Measurements from ENCODE around the gene UPK1A. TPM values are rescaled to one million over a fixed set of nuclear protein-coding genes. Genes with fewer than 3 reads are reported as not detected.

Gene UPK1A
- total RNA-seq, 1 experiment from 2014 or later = 0.69 TPM

DNA sequence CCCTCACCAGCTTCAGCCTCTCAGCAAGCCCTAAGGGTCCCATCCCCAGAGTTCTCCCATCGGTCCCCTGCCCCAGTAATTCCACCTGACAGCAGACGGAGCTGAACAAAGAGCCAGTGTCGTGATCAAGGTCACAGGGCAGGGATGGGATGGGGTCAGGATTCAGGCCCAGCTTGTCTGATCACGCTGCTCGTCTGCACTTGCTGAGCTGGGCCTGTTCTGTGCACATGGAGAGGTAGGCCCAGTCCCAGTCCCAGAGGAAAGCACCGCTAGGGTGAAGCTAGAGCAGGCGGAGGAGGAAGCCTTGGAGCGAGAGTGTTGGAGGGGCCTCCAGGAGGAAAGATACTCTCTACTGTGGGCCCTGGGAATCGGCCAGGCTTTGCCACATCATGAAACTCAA, 44.6 kb upstream of the UPK1A start:
- RAD21 ChIA-PET (ENCODE audit: low non-redundant PET in 1 of 2, low total read pairs in 2 of 2, uncharacterized antibody in 2 of 2, unreplicated experiment in 2 of 2) = no interaction called here
- CTCF ChIA-PET = no interaction called here
- TF ChIP-seq CEBPB (IDR thresholded peaks at IDR 0.05; ENCODE audit: low read depth) = no peak
- no peak for TF ChIP-seq SRF (IDR thresholded peaks at IDR 0.05; ENCODE audit: low read depth)
- no peak for TF ChIP-seq ZNF274 (IDR thresholded peaks at IDR 0.05; ENCODE audit: low read depth, low read length)
- no peak for TF ChIP-seq ELF1 (IDR thresholded peaks at IDR 0.05; ENCODE audit: borderline replicate concordance, low read depth)
- no peak for TF ChIP-seq ZFX (IDR thresholded peaks at IDR 0.05)
- no peak for TF ChIP-seq MAX (IDR thresholded peaks at IDR 0.05)
- TF ChIP-seq JUND (IDR thresholded peaks at IDR 0.05) = no peak
- TF ChIP-seq, protein P1, sequence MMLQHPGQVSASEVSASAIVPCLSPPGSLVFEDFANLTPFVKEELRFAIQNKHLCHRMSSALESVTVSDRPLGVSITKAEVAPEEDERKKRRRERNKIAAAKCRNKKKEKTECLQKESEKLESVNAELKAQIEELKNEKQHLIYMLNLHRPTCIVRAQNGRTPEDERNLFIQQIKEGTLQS (IDR thresholded peaks at IDR 0.05) = no peak
- no peak for TF ChIP-seq TCF7L2 (IDR thresholded peaks at IDR 0.05; ENCODE audit: borderline replicate concordance, extremely low read depth, insufficient read depth, insufficient read length)
- no peak for TF ChIP-seq POLR2A (IDR thresholded peaks at IDR 0.05; ENCODE audit: borderline replicate concordance, extremely low read depth, insufficient read depth, insufficient read length)
- no peak for TF ChIP-seq EZH2 (IDR thresholded peaks at IDR 0.05)
- no peak for TF ChIP-seq RAD21 (IDR thresholded peaks at IDR 0.05; ENCODE audit: low read depth)
- no peak for TF ChIP-seq SIN3A (IDR thresholded peaks at IDR 0.05; ENCODE audit: low read depth)
- TF ChIP-seq YY1 (IDR thresholded peaks at IDR 0.05; ENCODE audit: extremely low read depth, insufficient replicate concordance, low read depth, low read length) = no peak

More for the DNA sequence above, 44.6 kb upstream of the UPK1A start:
- DNase-seq (ENCODE audit: low read depth, low spot score) (no peak), ATAC-seq (no peak)
- Histone ChIP-seq H3K4me1 (ENCODE audit: control insufficient read depth in 1 of 2, insufficient read depth in 2 of 2, low read length in 2 of 2) (no peaks in the 10 kb centered on the region), H3K9me2 (ENCODE audit: insufficient read depth) (no peaks in the 10 kb centered on the region), H3K27me3 (ENCODE audit: insufficient read depth, low read length) (no peaks in the 10 kb centered on the region), H3K4me2 (ENCODE audit: low read length) (no peak overlapping the region), H3K79me2 (ENCODE audit: insufficient read depth, low read length) (no peaks in the 10 kb centered on the region), H3K4me3 (replicated peaks in 1 of 2; ENCODE audit: low read depth in 1 of 2, low read length in 2 of 2) (no peak overlapping the region), H3K36me3 (ENCODE audit: control insufficient read depth in 1 of 2, insufficient read depth in 2 of 2, low read length in 2 of 2) (no peaks in the 10 kb centered on the region; a peak in 2 of 4 replicates), H3K27ac (ENCODE audit: low read depth, low read length) (no peak overlapping the region), H2AFZ (ENCODE audit: low read depth, low read length, poor library complexity, severe bottlenecking) (no peak overlapping the region), H3K9me3 (ENCODE audit: control insufficient read depth in 1 of 2, insufficient read depth in 1 of 2, low read depth in 1 of 2, low read length in 2 of 2) (no peaks in the 10 kb centered on the region), H4K20me1 (ENCODE audit: insufficient read depth) (no peaks in the 10 kb centered on the region), H3K9ac (ENCODE audit: low read length) (no peak overlapping the region)
- intact Hi-C loops (cut with micrococcal nuclease) = no loop called here
- POLR2A ChIA-PET = no interaction called here
- no TSS peak for BruUV-seq (replicated peaks)

Data from HCT116 (cell line).